GM12874 (cell line): ENCODE results near the gene PRSS8.

Experiments
- TF ChIP-seq, protein P1 (sequence below): IDR thresholded peaks from 2 replicates; pipeline ENCODE4 v1.5.1; 2011; ENCODE audit warnings: low read depth, mild to moderate bottlenecking, control low read depth, low read length, moderate library complexity; ENCODE audit not compliant: insufficient read depth

PRSS8 gene

DNA sequence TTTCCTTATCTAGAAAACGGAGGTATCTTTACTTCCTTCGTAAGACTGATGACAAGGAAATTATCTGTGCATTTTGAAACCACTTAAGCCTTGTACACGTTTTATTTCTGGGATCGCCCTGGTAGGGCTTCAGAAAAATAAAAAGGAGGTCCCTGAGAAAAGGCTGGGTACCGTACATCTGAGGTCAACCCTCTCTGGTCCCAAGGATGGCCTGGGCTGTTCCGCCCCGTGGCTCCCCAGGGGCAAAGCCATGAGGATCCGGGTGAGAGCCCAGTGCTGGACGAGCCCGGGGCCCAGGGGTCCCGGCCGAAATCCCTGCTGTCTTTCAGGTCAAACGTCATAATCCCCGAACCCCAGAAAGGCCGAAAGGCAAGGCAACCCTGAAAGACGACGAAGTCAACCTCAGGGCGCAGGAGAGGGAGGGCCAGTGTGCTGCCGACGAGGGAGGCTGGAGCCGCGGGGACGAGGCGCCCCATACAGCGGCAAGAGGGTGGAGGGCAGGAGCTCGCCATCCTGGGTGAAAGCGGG lies 43.8 kb upstream of the PRSS8 start:
- TF ChIP-seq, protein P1, sequence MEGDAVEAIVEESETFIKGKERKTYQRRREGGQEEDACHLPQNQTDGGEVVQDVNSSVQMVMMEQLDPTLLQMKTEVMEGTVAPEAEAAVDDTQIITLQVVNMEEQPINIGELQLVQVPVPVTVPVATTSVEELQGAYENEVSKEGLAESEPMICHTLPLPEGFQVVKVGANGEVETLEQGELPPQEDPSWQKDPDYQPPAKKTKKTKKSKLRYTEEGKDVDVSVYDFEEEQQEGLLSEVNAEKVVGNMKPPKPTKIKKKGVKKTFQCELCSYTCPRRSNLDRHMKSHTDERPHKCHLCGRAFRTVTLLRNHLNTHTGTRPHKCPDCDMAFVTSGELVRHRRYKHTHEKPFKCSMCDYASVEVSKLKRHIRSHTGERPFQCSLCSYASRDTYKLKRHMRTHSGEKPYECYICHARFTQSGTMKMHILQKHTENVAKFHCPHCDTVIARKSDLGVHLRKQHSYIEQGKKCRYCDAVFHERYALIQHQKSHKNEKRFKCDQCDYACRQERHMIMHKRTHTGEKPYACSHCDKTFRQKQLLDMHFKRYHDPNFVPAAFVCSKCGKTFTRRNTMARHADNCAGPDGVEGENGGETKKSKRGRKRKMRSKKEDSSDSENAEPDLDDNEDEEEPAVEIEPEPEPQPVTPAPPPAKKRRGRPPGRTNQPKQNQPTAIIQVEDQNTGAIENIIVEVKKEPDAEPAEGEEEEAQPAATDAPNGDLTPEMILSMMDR: no peak

DNA sequence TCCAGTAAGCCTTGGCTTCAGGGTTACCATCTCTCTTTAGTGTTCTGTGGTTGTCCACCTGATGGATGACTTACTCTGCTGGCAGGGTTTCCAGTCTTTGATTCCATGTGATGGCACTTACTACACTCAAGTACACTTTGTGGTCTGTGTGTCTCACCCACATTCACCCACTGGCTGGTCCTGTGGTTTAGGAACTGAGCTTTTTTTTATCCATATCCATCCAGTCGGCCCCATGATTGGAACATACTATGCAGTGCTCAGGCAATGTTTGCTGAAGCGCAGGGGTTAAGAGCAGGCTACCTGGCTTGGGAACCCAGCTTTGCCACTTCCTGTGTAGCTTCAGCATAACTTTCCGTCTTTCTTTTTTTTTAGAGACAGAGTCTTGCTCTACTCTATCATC lies 41.6 kb upstream of the PRSS8 start:
- TF ChIP-seq, protein P1: no peak

DNA sequence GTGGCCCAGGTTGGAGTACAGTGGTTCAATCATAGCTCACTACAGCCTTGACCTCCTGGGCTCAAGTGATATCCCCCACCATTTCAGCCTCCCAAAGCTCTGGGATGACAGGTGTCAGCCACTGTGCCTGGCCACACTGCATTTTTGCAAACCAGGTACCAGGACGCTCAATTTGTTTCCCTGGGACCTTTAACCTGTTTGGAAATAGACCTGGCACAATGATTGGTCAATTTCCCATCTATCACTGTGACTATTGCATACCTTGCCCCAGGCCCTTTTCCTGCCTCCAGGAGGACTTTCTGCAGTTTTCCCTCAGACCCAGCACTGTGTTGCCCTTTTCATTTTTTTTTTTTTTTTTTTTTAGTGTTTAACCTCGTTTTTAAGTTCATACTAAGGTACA lies 33.3 kb upstream of the PRSS8 start:
- TF ChIP-seq, protein P1: no peak

DNA sequence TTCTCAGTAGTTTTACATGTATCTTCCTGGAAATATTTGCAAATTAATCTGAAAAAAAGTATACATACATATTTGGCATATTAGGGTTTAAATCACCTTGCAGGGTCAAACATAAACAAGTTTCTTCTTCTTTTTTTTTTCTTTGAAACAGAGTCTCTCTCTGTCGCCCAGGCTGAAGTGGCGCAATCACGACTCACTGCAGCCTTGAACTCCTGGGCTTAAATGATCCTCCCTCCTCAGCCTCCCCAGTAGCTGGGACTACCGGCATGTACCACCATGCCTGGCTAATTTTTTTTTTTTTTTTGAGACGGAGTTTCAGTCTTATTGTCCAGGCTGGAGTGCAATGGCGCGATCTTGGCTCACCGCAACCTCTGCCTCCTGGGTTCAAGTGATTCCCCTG lies 31.8 kb upstream of the PRSS8 start:
- TF ChIP-seq, protein P1: no peak

DNA sequence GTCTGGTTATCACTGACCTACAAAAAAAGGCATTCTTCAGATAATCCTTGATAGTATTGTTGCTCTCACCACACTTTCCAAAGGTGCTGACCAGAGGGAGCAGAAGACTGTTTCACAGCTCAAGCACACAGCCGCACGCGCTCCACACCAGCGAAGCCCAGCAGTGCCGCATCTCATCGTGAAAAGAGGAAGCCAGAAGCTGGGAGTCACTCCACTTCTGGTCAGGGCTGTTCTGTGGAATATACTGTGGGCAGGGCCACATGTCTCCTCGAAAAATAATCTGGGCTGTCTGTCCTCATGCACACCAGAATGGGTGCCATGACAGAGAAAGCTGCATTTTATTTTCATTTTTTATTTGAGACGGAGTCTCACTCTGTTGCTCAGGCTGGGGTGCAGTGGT lies 21.6 kb upstream of the PRSS8 start:
- TF ChIP-seq, protein P1: no peak

DNA sequence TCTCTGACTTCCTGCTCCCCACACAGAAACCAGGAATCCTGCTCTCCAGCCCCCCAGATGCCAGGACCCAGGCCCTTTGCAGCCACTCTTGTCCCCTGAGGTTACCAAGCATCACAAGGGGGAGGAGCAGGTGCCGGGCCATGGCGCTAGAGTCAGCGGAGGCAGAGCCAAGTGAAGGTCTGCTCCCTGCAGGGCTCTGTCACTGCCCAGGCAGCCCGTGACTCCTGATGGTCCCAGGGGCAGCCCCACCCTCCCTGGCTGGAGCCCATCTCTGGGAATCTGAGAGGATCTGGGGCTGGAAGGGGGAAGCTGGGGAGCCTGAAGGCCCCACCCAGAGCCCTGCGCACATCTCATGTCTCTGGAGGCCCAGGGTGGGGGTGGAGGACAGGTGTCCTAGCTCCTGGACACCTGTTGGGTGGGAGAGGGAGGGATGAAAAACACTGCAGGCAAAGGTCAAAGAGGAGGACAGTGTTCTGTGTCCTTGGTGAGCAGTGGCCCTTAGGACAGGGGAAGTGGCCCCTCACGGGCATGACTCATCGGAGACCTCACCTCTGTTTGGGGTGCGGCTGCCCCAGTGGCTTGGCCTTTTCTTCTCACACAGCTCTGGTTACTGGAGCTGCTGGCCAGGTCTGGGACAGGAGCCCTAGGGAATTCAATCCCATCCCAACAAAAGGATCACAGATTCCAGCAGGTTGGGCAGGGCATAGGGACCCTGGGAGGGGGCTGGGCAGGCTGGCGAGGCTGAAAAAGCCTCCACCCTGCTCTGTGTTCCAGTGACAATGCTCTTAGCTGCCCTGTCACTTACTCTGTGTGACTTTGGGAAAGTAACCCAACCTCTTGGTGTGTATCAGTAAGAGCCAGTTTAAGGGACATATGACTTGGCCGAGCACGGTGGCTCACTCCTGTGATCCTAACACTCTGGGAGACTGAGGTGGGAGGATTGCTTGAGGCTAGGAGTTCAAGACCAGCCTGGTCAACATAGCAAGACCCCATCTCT lies 14.7 kb upstream of the PRSS8 start, which contains the start of gene PRSS36:
PRSS36 (minus strand) TSS at position 173 of the 997 bp plus-strand sequence; CDS start at position 142, 31 bp downstream.
- TF ChIP-seq, protein P1: no peak

DNA sequence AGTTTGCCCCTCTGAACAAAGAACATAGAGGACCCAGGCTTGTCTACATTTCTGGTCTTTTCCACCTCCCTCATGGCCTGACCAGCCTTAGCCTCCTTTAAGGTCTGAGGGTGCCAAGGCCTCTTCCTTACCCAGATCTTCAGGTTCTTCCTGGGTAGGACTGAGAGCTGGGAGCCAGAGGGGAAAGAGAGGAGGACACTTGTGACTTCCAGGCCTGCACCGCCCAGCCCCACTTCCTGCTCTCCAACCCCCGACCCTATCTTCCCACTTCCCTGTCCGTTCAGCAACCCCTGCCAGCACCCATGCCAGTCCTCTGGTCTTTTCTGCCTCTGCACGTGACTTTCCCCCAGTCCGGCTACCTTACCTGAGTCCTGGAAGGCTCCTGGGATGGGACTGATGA lies 13.8 kb upstream of the PRSS8 start:
- TF ChIP-seq, protein P1: no peak
